Fibroblast of mammary gland (primary cell): ENCODE data around the gene RPH3AL.
"Not testable (repeated sequence)": the region's sequence is repeated elsewhere in the genome, so short reads cannot be mapped to it uniquely, and the experiment has no call there.

Experiments used
- DNase-seq: peaks from one replicate; pipeline ENCODE4 v3.0.0-alpha.2; 2010; ENCODE audit warnings: low read depth
- H3K4me3 ChIP-seq: 2 replicates; pipeline ENCODE4 v1.5.1; 2011; ENCODE audit warnings: low read depth, mild to moderate bottlenecking, low read length, moderate library complexity; ENCODE audit not compliant: control insufficient read depth
- CTCF ChIP-seq: conservative IDR thresholded peaks from 2 replicates; pipeline ENCODE4 v1.5.1; 2011; ENCODE audit warnings: low read depth, low read length, inconsistent platforms; ENCODE audit not compliant: control insufficient read depth, insufficient read depth

RPH3AL gene

GRCh38 chr17:238964-239259 is 113.7 kb downstream of the RPH3AL start:
- DNase-seq = no peak
- no peak overlapping the region for H3K4me3 ChIP-seq
- TF ChIP-seq CTCF = no peak

GRCh38 chr17:238071-238963 is 114.3 kb downstream of the RPH3AL start:
- no peak for DNase-seq
- TF ChIP-seq CTCF = no peak
- H3K4me3 ChIP-seq = no peak overlapping the region

GRCh38 chr17:237406-237955 is 115.1 kb downstream of the RPH3AL start:
- no peak for DNase-seq
- no peak for TF ChIP-seq CTCF

GRCh38 chr17:236641-237405 is 115.8 kb downstream of the RPH3AL start:
- DNase-seq = no peak
- TF ChIP-seq CTCF = no peak
- H3K4me3 ChIP-seq = no peak overlapping the region

More at GRCh38 chr17:237406-237955, 115.1 kb downstream of the RPH3AL start:
- no peak overlapping the region for H3K4me3 ChIP-seq

GRCh38 chr17:235831-236640 is 116.6 kb downstream of the RPH3AL start:
- TF ChIP-seq CTCF = no peak
- H3K4me3 ChIP-seq = no peak overlapping the region
- DNase-seq = no peak

- not testable (repeated sequence) for H3K4me3 ChIP-seq, DNase-seq
These were observed 117.4 kb downstream of the RPH3AL start for GRCh38 chr17:234994-235830.

- not testable (repeated sequence) for H3K4me3 ChIP-seq, DNase-seq
These were observed 118.2 kb downstream of the RPH3AL start for GRCh38 chr17:234163-234993.
